HT-29 (cell line): Measurements from ENCODE around the gene ABCF1. TPM values are rescaled to one million over a fixed set of nuclear protein-coding genes. Genes with fewer than 3 reads are reported as not detected.

Experiments
- DNase-seq: peaks from one replicate; pipeline ENCODE4 v3.0.0-alpha.2; 2015; ENCODE audit warnings: low spot score
- small RNA-seq: library from RNA; depleted of rRNA; stranded (forward); fragments of <200 nt; gene quantifications from one replicate; pipeline ENCODE3, GENCODE V24; 2014
- total RNA-seq: library from RNA; depleted of rRNA; stranded (reverse); fragments of >200 nt; shearing (Covaris generic); gene quantifications from 2 replicates; pipeline ENCODE4 v1.2.3, GENCODE V29; 2014; rRNA removed

ABCF1 gene
- total RNA-seq, 1 experiment from 2014 or later: 73.4 TPM

- DNase-seq: peak; percentile 92
Observed at GRCh38 chr6:30626484-30627366, 55.5 kb downstream of the ABCF1 start, which contains the start of gene ATAT1. Gene ATAT1, plus strand, starts transcription at chr6:30626874.

GRCh38 chr6:30635834-30636233, 64.6 kb downstream of the ABCF1 start:
- DNase-seq: no peak

- DNase-seq: no peak
Observed at GRCh38 chr6:30640481-30640880, 69.2 kb downstream of the ABCF1 start.

- DNase-seq: no peak
Observed at GRCh38 chr6:30641048-30641447, 69.8 kb downstream of the ABCF1 start.

Small RNA genes lying within 50 kb of the gene (small RNA-seq; reads per million reads assigned to genes)
- 0.50 reads per million for gene MIR877

Other genes starting within 250 kb of the ABCF1 start
- 13.6 and 15.0 TPM in 2 replicates for gene TRIM39, start 244.5 kb upstream of the ABCF1 start, total RNA-seq
- 111 and 121 TPM in 2 replicates for gene RPP21, start 226.3 kb upstream of the ABCF1 start, total RNA-seq
- 99.5 and 117 TPM in 2 replicates for gene HLA-E, start 81.9 kb upstream of the ABCF1 start, total RNA-seq
- gene GNL1, start 15.0 kb upstream of the ABCF1 start, total RNA-seq: 72.9 and 73.4 TPM in 2 replicates
- 5.1 and 7.7 TPM in 2 replicates for gene PRR3, start 14.1 kb upstream of the ABCF1 start, total RNA-seq
- 50.3 and 51.5 TPM in 2 replicates for gene PPP1R10, start 45.8 kb downstream of the ABCF1 start, total RNA-seq
- gene MRPS18B, start 46.4 kb downstream of the ABCF1 start, total RNA-seq: 55.4 and 66.8 TPM in 2 replicates
- gene ATAT1, start 55.4 kb downstream of the ABCF1 start, total RNA-seq: 8.3 and 9.2 TPM in 2 replicates
- 14.5 and 18.6 TPM in 2 replicates for gene C6orf136, start 75.7 kb downstream of the ABCF1 start, total RNA-seq
- gene DHX16, start 101.6 kb downstream of the ABCF1 start, total RNA-seq: 43.2 and 43.8 TPM in 2 replicates
- gene PPP1R18, start 115.2 kb downstream of the ABCF1 start, total RNA-seq: 12.1 and 13.2 TPM in 2 replicates
- 16.2 and 18.3 TPM in 2 replicates for gene NRM, start 119.5 kb downstream of the ABCF1 start, total RNA-seq
- 24.8 and 24.9 TPM in 2 replicates for gene MDC1, start 145.8 kb downstream of the ABCF1 start, total RNA-seq
- gene TUBB, start 148.9 kb downstream of the ABCF1 start, total RNA-seq: 935 and 959 TPM in 2 replicates
- gene FLOT1, start 171.2 kb downstream of the ABCF1 start, total RNA-seq: 142 and 152 TPM in 2 replicates
- gene IER3, start 173.1 kb downstream of the ABCF1 start, total RNA-seq: 200 and 206 TPM in 2 replicates